ENCODE results near the gene NKX2-4.
A peak's percentile ranks its signal among the peaks of the same experiment; 100 is the strongest.

Gene NKX2-4

DNA sequence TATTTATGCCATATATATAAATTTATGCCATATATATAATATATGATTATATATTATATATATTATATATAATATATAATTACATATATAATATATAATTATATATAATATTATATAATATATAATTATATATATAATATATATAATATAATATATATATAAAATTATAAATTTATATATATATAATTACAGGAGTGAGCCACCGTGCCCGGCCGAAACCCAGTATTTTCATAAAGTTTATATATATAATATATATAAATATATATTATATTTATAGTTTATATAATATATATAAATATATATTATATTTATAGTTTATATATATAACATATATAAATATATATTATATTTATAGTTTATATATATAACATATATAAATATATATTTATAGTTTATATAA lies 31.6 kb downstream of the NKX2-4 start:
- ChIA-PET POLR2A (interaction anchor here (0.6 to 0.7 kb wide), 2 partner anchors 41 to 61 kb away, joined by 3 to 4 read pairs; no protein-coding TSS in a partner anchor), CTCF (interaction anchor here (1.8 kb wide), 1 partner anchor 14 kb away, joined by 4 read pairs; no protein-coding TSS in a partner anchor)
- no peaks in the 10 kb centered on the region for H3K9me3 ChIP-seq (ENCODE audit: control extremely low read depth in 1 of 5, control insufficient read depth in 4 of 5, insufficient read depth in 2 of 5, low read depth in 1 of 5, low read length in 4 of 5)
- H3K27ac ChIP-seq (ENCODE audit: insufficient read depth in 1 of 2, low read depth in 1 of 2, low read length in 2 of 2, poor library complexity in 1 of 2, severe bottlenecking in 2 of 2): no peak overlapping the region
- peaks cover 23 to 63% (median 46%) of the 10 kb centered on the region in 4 experiments for H3K36me3 ChIP-seq (ENCODE audit: control insufficient read depth in 4 of 4, insufficient read depth in 4 of 4, low read length in 3 of 4)
- no peak overlapping the region for H3K4me3 ChIP-seq (ENCODE audit: control insufficient read depth in 1 of 7, extremely low read depth in 1 of 7, insufficient read depth in 4 of 7, low read depth in 2 of 7, low read length in 6 of 7)
- peaks cover 0 to 9% (median 8%) of the 10 kb centered on the region in 4 experiments for H3K4me1 ChIP-seq (ENCODE audit: control extremely low read depth in 1 of 4, control insufficient read depth in 4 of 4, insufficient read depth in 4 of 4, low read length in 3 of 4)
- no peak for DNase-seq
- no peaks in the 10 kb centered on the region for H3K27me3 ChIP-seq (replicated peaks in 2 of 5; ENCODE audit: control insufficient read depth in 4 of 5, insufficient read depth in 5 of 5, low read length in 4 of 5)
- whole genome bisulfite sequencing (ENCODE audit: insufficient coverage): no CpG with 5 or more reads among the region's 3 CpGs

DNA sequence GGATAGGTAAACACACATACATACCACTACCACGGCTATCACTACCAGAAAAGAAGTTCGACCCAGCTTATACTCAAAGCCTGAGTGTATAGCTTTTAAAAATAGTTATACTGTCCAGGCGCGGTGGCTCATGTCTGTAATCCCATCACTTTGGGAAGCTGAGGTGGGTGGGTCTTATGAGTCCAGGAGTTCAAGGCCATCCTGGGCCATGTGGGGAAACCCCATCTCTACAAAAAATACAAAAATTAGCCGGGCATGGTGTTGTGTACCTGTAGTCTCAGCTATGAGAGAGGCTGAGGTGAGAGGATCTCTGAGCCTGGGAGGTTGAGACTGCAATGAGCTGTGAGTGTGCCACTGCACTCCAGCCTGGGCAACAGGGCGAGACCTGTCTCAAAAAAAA lies 32.9 kb downstream of the NKX2-4 start:
- peaks cover 23 to 62% (median 44%) of the 10 kb centered on the region in 4 experiments for H3K36me3 ChIP-seq (ENCODE audit: control insufficient read depth in 4 of 4, insufficient read depth in 4 of 4, low read length in 3 of 4)
- H3K4me1 ChIP-seq (ENCODE audit: control extremely low read depth in 1 of 4, control insufficient read depth in 4 of 4, insufficient read depth in 4 of 4, low read length in 3 of 4): peaks cover 0 to 15% (median 9%) of the 10 kb centered on the region in 4 experiments
- DNase-seq: no peak
- no peak overlapping the region for H3K4me3 ChIP-seq (ENCODE audit: control insufficient read depth in 1 of 7, extremely low read depth in 1 of 7, insufficient read depth in 4 of 7, low read depth in 2 of 7, low read length in 6 of 7)
- ChIA-PET POLR2A (interaction anchor here (0.6 kb wide), 1 partner anchor 92 kb away, joined by 3 read pairs; no protein-coding TSS in a partner anchor), CTCF (interaction anchor here (0.8 to 1.8 kb wide), 4 partner anchors 16 to 129 kb away, joined by 3 to 5 read pairs (median 4); no protein-coding TSS in a partner anchor)
- H3K27me3 ChIP-seq (replicated peaks in 2 of 5; ENCODE audit: control insufficient read depth in 4 of 5, insufficient read depth in 5 of 5, low read length in 4 of 5): no peaks in the 10 kb centered on the region
- no peaks in the 10 kb centered on the region for H3K9me3 ChIP-seq (ENCODE audit: control extremely low read depth in 1 of 5, control insufficient read depth in 4 of 5, insufficient read depth in 2 of 5, low read depth in 1 of 5, low read length in 4 of 5)
- WGBS (ENCODE audit: insufficient coverage): 100% methylated on average over 1 of the region's 6 CpGs
- no peak overlapping the region for H3K27ac ChIP-seq (ENCODE audit: insufficient read depth in 1 of 2, low read depth in 1 of 2, low read length in 2 of 2, poor library complexity in 1 of 2, severe bottlenecking in 2 of 2)

DNA sequence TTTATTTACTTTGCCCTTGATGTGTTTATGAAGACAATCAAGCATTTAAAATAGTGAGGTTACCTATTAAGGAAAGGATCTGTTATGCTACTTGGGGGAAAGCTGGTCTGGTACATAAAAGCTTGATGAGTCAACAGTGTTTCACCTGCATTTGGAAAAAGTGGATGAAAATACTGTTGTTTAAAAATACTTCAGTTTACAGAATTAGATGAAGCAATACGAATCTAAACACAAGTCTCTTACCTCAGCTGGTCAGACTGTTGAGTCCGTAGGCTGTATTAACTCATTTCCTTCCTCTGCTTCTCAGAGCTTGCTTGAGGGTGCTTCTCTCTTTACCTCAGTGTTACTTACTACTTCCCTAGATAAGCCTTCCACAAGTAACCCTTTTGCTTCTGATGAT lies 36.1 kb downstream of the NKX2-4 start:
- no peak overlapping the region for H3K4me3 ChIP-seq (ENCODE audit: control insufficient read depth in 1 of 7, extremely low read depth in 1 of 7, insufficient read depth in 4 of 7, low read depth in 2 of 7, low read length in 6 of 7)
- H3K9me3 ChIP-seq (ENCODE audit: control extremely low read depth in 1 of 5, control insufficient read depth in 4 of 5, insufficient read depth in 2 of 5, low read depth in 1 of 5, low read length in 4 of 5): no peaks in the 10 kb centered on the region
- peaks cover 29 to 67% (median 46%) of the 10 kb centered on the region in 4 experiments for H3K36me3 ChIP-seq (ENCODE audit: control insufficient read depth in 4 of 4, insufficient read depth in 4 of 4, low read length in 3 of 4)
- POLR2A ChIA-PET: no interaction called here
- CTCF ChIA-PET: no interaction called here
- H3K27ac ChIP-seq (ENCODE audit: insufficient read depth in 1 of 2, low read depth in 1 of 2, low read length in 2 of 2, poor library complexity in 1 of 2, severe bottlenecking in 2 of 2): no peak overlapping the region
- 24% methylated on average over 2 of the region's 2 CpGs for WGBS (ENCODE audit: insufficient coverage)
- H3K4me1 ChIP-seq (ENCODE audit: control extremely low read depth in 1 of 4, control insufficient read depth in 4 of 4, insufficient read depth in 4 of 4, low read length in 3 of 4): peaks cover 0 to 15% (median 9%) of the 10 kb centered on the region in 4 experiments
- peak in 2 of 3 donors; percentile 32 to 35 for DNase-seq
- no peaks in the 10 kb centered on the region for H3K27me3 ChIP-seq (replicated peaks in 2 of 5; ENCODE audit: control insufficient read depth in 4 of 5, insufficient read depth in 5 of 5, low read length in 4 of 5)

DNA sequence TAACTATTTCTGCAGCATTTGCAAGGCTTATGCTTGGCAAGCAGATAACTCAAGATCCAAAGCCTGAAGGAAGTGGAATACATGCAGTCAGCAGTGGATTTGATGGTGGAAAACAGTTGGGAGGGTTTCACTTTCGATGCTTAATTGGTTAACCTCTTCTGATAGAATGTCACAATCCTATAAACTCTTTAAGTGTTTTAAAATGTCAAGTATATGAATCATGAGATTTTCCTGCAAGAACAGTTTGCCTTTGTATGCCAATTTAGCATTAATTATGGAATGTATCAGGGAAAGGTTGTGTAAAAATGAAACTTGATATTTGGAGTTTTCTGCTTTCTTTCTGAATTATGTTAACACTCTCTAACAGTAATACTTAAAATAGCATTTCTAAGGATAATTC lies 36.6 kb downstream of the NKX2-4 start:
- POLR2A ChIA-PET: no interaction called here
- CTCF ChIA-PET: no interaction called here
- Histone ChIP-seq H3K4me1 (ENCODE audit: control extremely low read depth in 1 of 4, control insufficient read depth in 4 of 4, insufficient read depth in 4 of 4, low read length in 3 of 4) (peaks cover 0 to 15% (median 9%) of the 10 kb centered on the region in 4 experiments), H3K9me3 (ENCODE audit: control extremely low read depth in 1 of 5, control insufficient read depth in 4 of 5, insufficient read depth in 2 of 5, low read depth in 1 of 5, low read length in 4 of 5) (no peaks in the 10 kb centered on the region), H3K36me3 (ENCODE audit: control insufficient read depth in 4 of 4, insufficient read depth in 4 of 4, low read length in 3 of 4) (peaks cover 32 to 68% (median 47%) of the 10 kb centered on the region in 4 experiments), H3K27me3 (replicated peaks in 2 of 5; ENCODE audit: control insufficient read depth in 4 of 5, insufficient read depth in 5 of 5, low read length in 4 of 5) (no peaks in the 10 kb centered on the region), H3K4me3 (ENCODE audit: control insufficient read depth in 1 of 7, extremely low read depth in 1 of 7, insufficient read depth in 4 of 7, low read depth in 2 of 7, low read length in 6 of 7) (no peak overlapping the region), H3K27ac (ENCODE audit: insufficient read depth in 1 of 2, low read depth in 1 of 2, low read length in 2 of 2, poor library complexity in 1 of 2, severe bottlenecking in 2 of 2) (no peak overlapping the region)
- DNase-seq: no peak
- no CpG with 5 or more reads among the region's 1 CpG for WGBS (ENCODE audit: insufficient coverage)

DNA sequence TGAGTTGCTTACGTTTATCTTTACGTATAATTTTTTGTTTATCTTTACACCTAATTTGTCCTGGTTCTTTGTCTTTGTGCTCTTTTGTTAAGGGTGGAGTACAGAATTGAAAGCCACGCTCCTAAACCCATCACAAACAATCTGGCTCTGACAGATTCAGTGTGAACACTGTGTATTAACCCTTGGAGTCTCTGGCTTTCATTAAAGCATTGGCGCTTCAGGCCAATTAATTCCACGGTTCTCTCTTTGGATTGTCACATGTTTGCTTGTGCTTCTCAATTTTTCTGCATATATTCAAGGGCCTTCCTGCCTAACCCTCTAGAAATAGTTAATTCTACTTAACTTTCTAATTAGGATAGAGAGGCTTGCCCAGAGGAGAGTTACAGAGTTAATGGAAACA lies 38.6 kb downstream of the NKX2-4 start:
- Histone ChIP-seq H3K36me3 (ENCODE audit: control insufficient read depth in 4 of 4, insufficient read depth in 4 of 4, low read length in 3 of 4) (peaks cover 31 to 69% (median 50%) of the 10 kb centered on the region in 4 experiments), H3K4me3 (ENCODE audit: control insufficient read depth in 1 of 7, extremely low read depth in 1 of 7, insufficient read depth in 4 of 7, low read depth in 2 of 7, low read length in 6 of 7) (no peak overlapping the region), H3K9me3 (ENCODE audit: control extremely low read depth in 1 of 5, control insufficient read depth in 4 of 5, insufficient read depth in 2 of 5, low read depth in 1 of 5, low read length in 4 of 5) (no peaks in the 10 kb centered on the region), H3K27ac (ENCODE audit: insufficient read depth in 1 of 2, low read depth in 1 of 2, low read length in 2 of 2, poor library complexity in 1 of 2, severe bottlenecking in 2 of 2) (no peak overlapping the region), H3K4me1 (ENCODE audit: control extremely low read depth in 1 of 4, control insufficient read depth in 4 of 4, insufficient read depth in 4 of 4, low read length in 3 of 4) (peaks cover 0 to 15% (median 9%) of the 10 kb centered on the region in 4 experiments), H3K27me3 (replicated peaks in 2 of 5; ENCODE audit: control insufficient read depth in 4 of 5, insufficient read depth in 5 of 5, low read length in 4 of 5) (no peaks in the 10 kb centered on the region)
- POLR2A ChIA-PET: no interaction called here
- WGBS (ENCODE audit: insufficient coverage): 100% methylated on average over 1 of the region's 5 CpGs
- DNase-seq: no peak
- CTCF ChIA-PET: no interaction called here

DNA sequence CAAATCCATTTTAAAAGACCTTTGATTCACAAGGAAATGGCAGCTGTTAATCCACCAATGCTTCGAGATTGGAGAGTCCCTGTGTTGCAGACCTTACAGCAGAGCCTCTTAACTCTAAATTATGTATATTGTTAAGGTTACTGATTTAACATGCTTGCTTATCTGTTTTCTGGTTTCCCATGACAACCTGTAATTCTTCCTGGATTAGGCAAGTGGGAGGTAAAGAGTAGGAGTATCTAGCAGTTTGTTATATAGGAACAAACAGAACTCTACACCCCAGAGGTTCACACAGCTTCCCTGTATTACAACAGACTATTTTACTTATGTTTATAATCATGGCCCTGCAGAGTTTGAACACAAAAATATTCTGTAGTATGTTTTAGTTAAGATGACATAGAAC lies 39.5 kb downstream of the NKX2-4 start:
- DNase-seq: peak in 1 of 3 donors; percentile 6
- Histone ChIP-seq H3K4me3 (ENCODE audit: control insufficient read depth in 1 of 7, extremely low read depth in 1 of 7, insufficient read depth in 4 of 7, low read depth in 2 of 7, low read length in 6 of 7) (no peak overlapping the region), H3K4me1 (ENCODE audit: control extremely low read depth in 1 of 4, control insufficient read depth in 4 of 4, insufficient read depth in 4 of 4, low read length in 3 of 4) (peaks cover 0 to 15% (median 9%) of the 10 kb centered on the region in 4 experiments), H3K27ac (ENCODE audit: insufficient read depth in 1 of 2, low read depth in 1 of 2, low read length in 2 of 2, poor library complexity in 1 of 2, severe bottlenecking in 2 of 2) (no peak overlapping the region), H3K27me3 (replicated peaks in 2 of 5; ENCODE audit: control insufficient read depth in 4 of 5, insufficient read depth in 5 of 5, low read length in 4 of 5) (no peaks in the 10 kb centered on the region), H3K9me3 (ENCODE audit: control extremely low read depth in 1 of 5, control insufficient read depth in 4 of 5, insufficient read depth in 2 of 5, low read depth in 1 of 5, low read length in 4 of 5) (no peaks in the 10 kb centered on the region), H3K36me3 (ENCODE audit: control insufficient read depth in 4 of 4, insufficient read depth in 4 of 4, low read length in 3 of 4) (peaks cover 27 to 65% (median 46%) of the 10 kb centered on the region in 4 experiments)
- no CpG with 5 or more reads among the region's 1 CpG for WGBS (ENCODE audit: insufficient coverage)
- CTCF ChIA-PET: no interaction called here
- POLR2A ChIA-PET: no interaction called here

DNA sequence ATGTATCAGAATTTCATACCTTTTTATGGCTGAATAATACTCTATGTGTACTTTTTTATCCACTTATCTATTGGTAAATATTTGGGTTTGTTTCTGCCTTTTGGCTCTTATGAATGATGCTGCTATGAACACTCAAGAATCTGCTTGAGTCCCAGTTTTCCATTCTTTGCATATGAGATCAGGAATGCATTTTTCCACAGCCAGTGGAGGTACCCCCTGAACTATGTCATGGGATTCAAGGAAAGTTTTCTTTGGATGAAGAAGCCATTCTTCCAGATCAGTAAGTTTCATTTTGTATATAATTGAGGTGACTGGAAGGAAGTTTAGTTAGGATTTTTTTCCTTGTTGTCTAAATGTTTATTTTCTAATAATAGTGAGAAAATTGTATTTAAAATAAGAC lies 40.9 kb downstream of the NKX2-4 start:
- Histone ChIP-seq H3K36me3 (ENCODE audit: control insufficient read depth in 4 of 4, insufficient read depth in 4 of 4, low read length in 3 of 4) (peaks cover 18 to 58% (median 37%) of the 10 kb centered on the region in 4 experiments), H3K27me3 (replicated peaks in 2 of 5; ENCODE audit: control insufficient read depth in 4 of 5, insufficient read depth in 5 of 5, low read length in 4 of 5) (no peaks in the 10 kb centered on the region), H3K9me3 (ENCODE audit: control extremely low read depth in 1 of 5, control insufficient read depth in 4 of 5, insufficient read depth in 2 of 5, low read depth in 1 of 5, low read length in 4 of 5) (no peaks in the 10 kb centered on the region), H3K4me3 (ENCODE audit: control insufficient read depth in 1 of 7, extremely low read depth in 1 of 7, insufficient read depth in 4 of 7, low read depth in 2 of 7, low read length in 6 of 7) (no peak overlapping the region), H3K27ac (ENCODE audit: insufficient read depth in 1 of 2, low read depth in 1 of 2, low read length in 2 of 2, poor library complexity in 1 of 2, severe bottlenecking in 2 of 2) (no peak overlapping the region), H3K4me1 (ENCODE audit: control extremely low read depth in 1 of 4, control insufficient read depth in 4 of 4, insufficient read depth in 4 of 4, low read length in 3 of 4) (peaks cover 0 to 13% (median 6%) of the 10 kb centered on the region in 4 experiments)
- DNase-seq: no peak
- CTCF ChIA-PET: no interaction called here
- POLR2A ChIA-PET: interaction anchor here (0.6 kb wide), 1 partner anchor 16 kb away, joined by 5 read pairs; no protein-coding TSS in a partner anchor

Data from common myeloid progenitor, CD34-positive (primary cell).